ENCODE results near the gene PPARG.

DNA sequence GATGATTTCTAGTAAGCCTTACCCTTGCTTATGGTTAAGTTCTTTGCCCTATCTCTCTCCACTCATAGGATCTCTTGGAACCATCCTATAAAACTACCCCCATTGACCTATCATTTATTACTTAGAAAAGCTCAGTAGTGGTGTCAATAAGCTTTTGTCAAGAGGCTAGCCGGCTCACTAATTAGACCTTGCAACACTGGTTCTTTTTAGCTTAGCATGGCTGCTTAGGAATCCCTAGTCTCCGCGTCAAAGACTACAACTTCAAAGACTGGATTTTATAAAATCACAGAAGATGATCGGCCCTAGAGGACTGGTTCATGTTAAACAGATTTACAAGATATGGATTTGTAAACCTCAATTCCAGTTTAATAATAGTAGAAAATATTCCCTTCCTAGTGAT, 7.6 kb downstream of the PPARG start:
- no peak for TF ChIP-seq CTCF (optimal IDR thresholded peaks at IDR 0.05 in 1 of 3, IDR thresholded peaks at IDR 0.05 in 1 of 3, conservative IDR thresholded peaks at IDR 0.05 in 1 of 3; ENCODE audit: extremely low read depth in 1 of 3, insufficient read depth in 2 of 3, low read length in 3 of 3)
- TF ChIP-seq EZH2 (IDR thresholded peaks at IDR 0.05; ENCODE audit: low read length): no peak
